SK-N-SH (cell line): ENCODE data around the gene SFI1. TPM values are rescaled to one million over a fixed set of nuclear protein-coding genes. Genes with fewer than 3 reads are reported as not detected.

ENCODE experiments used
- CTCF ChIA-PET: fragments of 300-600, 350-600 bp; formaldehyde crosslinking; extraction: SDS; loops from one replicate; lab custom pipeline; 2021; lab: Yijun Ruan, JAX
- POLR2A ChIA-PET: fragments of 350-600 bp; sonication (Branson Sonifier 250); formaldehyde crosslinking; extraction: SDS; loops from one replicate; lab custom pipeline; 2020; ENCODE audit warnings: antibody characterized with exemption, inconsistent platforms; lab: Yijun Ruan, JAX
- DNase-seq: peaks from one replicate; pipeline ENCODE4 v3.0.0; 2012
- H2AFZ ChIP-seq: fragments of 200-600 bp; sonication (generic); 2 replicates; pipeline ENCODE4 v1.8.1; 2016; ENCODE audit warnings: antibody characterized with exemption, mild to moderate bottlenecking, low read depth
- H3F3A ChIP-seq: fragments of 200-600 bp; sonication (generic); replicated peaks from 2 replicates; pipeline ENCODE3; 2016; ENCODE audit warnings: antibody characterized with exemption, mild to moderate bottlenecking; ENCODE audit not compliant: insufficient read depth
- H3K27ac ChIP-seq, 2 experiments: fragments of 200-500 bp in 1 of 2; fragments of 200-600 bp in 1 of 2; sonication (Bioruptor generic) in 1 of 2; sonication (generic), shearing (Covaris generic) in 1 of 2; 2 replicates each; pipeline versions ENCODE4 v1.5.1 to v1.6.1; 2014 to 2016; ENCODE audit warnings: low read depth in 2 of 2, inconsistent platforms in 1 of 2, low read length in 1 of 2, mild to moderate bottlenecking in 1 of 2, mixed read lengths in 1 of 2
- H3K27me3 ChIP-seq: fragments of 200-600 bp; sonication (generic), shearing (Covaris generic); 2 replicates; pipeline ENCODE4 v1.6.1; 2016; ENCODE audit warnings: mixed run types; ENCODE audit not compliant: insufficient read depth
- H3K36me3 ChIP-seq, 2 experiments: fragments of 200-500 bp in 1 of 2; fragments of 200-600 bp in 1 of 2; sonication (Bioruptor generic) in 1 of 2; sonication (generic) in 1 of 2; replicated peaks in 1 of 2; 2 replicates each; pipeline versions ENCODE3 to v1.5.1; 2014 to 2016; ENCODE audit warnings: low read length in 1 of 2, mild to moderate bottlenecking in 1 of 2; ENCODE audit not compliant: insufficient read depth in 2 of 2, control insufficient read depth in 1 of 2
- H3K4me1 ChIP-seq, 2 experiments: fragments of 200-500 bp in 1 of 2; fragments of 200-600 bp in 1 of 2; sonication (Bioruptor generic) in 1 of 2; sonication (generic), shearing (Covaris generic) in 1 of 2; 2 replicates each; pipeline versions ENCODE4 v1.5.1 to v1.6.1; 2014 to 2016; ENCODE audit warnings: low read depth in 1 of 2, low read length in 1 of 2, mixed run types in 1 of 2; ENCODE audit not compliant: insufficient read depth in 2 of 2, control insufficient read depth in 1 of 2
- H3K4me2 ChIP-seq: fragments of 200-600 bp; sonication (generic), shearing (Covaris generic); 2 replicates; pipeline ENCODE4 v1.6.1; 2017; ENCODE audit warnings: mixed run types
- H3K4me3 ChIP-seq, 2 experiments: fragments of 200-500 bp in 1 of 2; fragments of 200-600 bp in 1 of 2; sonication (Bioruptor generic) in 1 of 2; sonication (generic), shearing (Covaris generic) in 1 of 2; 2 replicates each; pipeline versions ENCODE4 v1.5.1 to v1.8.1; 2014 to 2016; ENCODE audit warnings: low read depth in 2 of 2, inconsistent platforms in 1 of 2, low read length in 1 of 2, mild to moderate bottlenecking in 1 of 2, mixed read lengths in 1 of 2, moderate library complexity in 1 of 2
- H3K79me2 ChIP-seq: fragments of 200-600 bp; sonication (generic); 2 replicates; pipeline ENCODE4 v1.8.1; 2017; ENCODE audit warnings: mild to moderate bottlenecking; ENCODE audit not compliant: insufficient read depth
- H3K9ac ChIP-seq: fragments of 200-600 bp; sonication (generic); 2 replicates; pipeline ENCODE4 v1.6.1; 2017; ENCODE audit warnings: mixed run types
- H3K9me2 ChIP-seq: fragments of 200-600 bp; sonication (generic); 2 replicates; pipeline ENCODE4 v1.6.1; 2017; ENCODE audit warnings: mixed run types
- H3K9me3 ChIP-seq: fragments of 200-600 bp; sonication (generic); 2 replicates; pipeline ENCODE4 v1.6.1; 2017; ENCODE audit warnings: mixed run types, mild to moderate bottlenecking, moderate library complexity
- H4K20me1 ChIP-seq: fragments of 200-600 bp; sonication (generic); 2 replicates; pipeline ENCODE4 v1.6.1; 2017; ENCODE audit warnings: mild to moderate bottlenecking, mixed run types; ENCODE audit not compliant: insufficient read depth
- CTCF ChIP-seq: fragments of 200-600 bp; sonication (generic); IDR thresholded peaks from 2 replicates; pipeline ENCODE4 v1.6.1; 2017; ENCODE audit warnings: antibody characterized with exemption, mild to moderate bottlenecking, moderate library complexity
- ELF1 ChIP-seq: IDR thresholded peaks from 2 replicates; pipeline ENCODE4 v1.4.0; 2012
- EZH2phosphoT487 ChIP-seq: fragments of 200-600 bp; sonication (generic); IDR thresholded peaks from 2 replicates; pipeline ENCODE4 v1.6.1; 2017; ENCODE audit warnings: low read depth, mixed run types, mild to moderate bottlenecking, antibody characterized with exemption, moderate library complexity, borderline replicate concordance
- JUND ChIP-seq: IDR thresholded peaks from 2 replicates; pipeline ENCODE4 v1.4.0; 2012
- PBX3 ChIP-seq: IDR thresholded peaks from 2 replicates; pipeline ENCODE4; 2012
- RAD21 ChIP-seq: IDR thresholded peaks from 2 replicates; pipeline ENCODE4 v1.6.1; 2012; ENCODE audit warnings: mild to moderate bottlenecking, low read length
- TEAD4 ChIP-seq: IDR thresholded peaks from 2 replicates; pipeline ENCODE4 v1.4.0; 2012; ENCODE audit warnings: mild to moderate bottlenecking, borderline replicate concordance; ENCODE audit not compliant: insufficient read depth
- WGBS: methylation state at CpG from one replicate; pipeline ENCODE4 v1.1.6; 2017; ENCODE audit warnings: low lambda C conversion rate; 5-methylcytosine and 5-hydroxymethylcytosine counted together
- polyA plus RNA-seq, 3 experiments: library from polyadenylated mRNA; depleted of rRNA; stranded (reverse); fragments of >200 nt; gene quantifications; 2 replicates each; pipeline ENCODE4 v1.2.3, GENCODE V29; 2012

Gene SFI1
- polyA plus RNA-seq, 1 of the 3 experiments (the other 2 are of a cell fraction), result 24.7 TPM

- peaks cover 0 to 4% of the 10 kb centered on the region in 2 experiments; a peak in 1 of 4 replicates for H3K4me1 ChIP-seq
- no peak for TF ChIP-seq EZH2phosphoT487
- no peaks in the 10 kb centered on the region for H3K9me2 ChIP-seq
- peak overlapping the region; percentile 69 to 87; a peak in 3 of 4 replicates for H3K27ac ChIP-seq
- H3K4me2 ChIP-seq, result peak overlapping the region; percentile 80
- no peaks in the 10 kb centered on the region for H3K9me3 ChIP-seq
- peak overlapping the region; percentile 93 for H2AFZ ChIP-seq
- peaks cover 0 to 6% of the 10 kb centered on the region in 2 experiments for H3K36me3 ChIP-seq
- ChIA-PET CTCF (interaction anchor here (1.0 kb wide), 1 partner anchor 475 kb away, joined by 3 read pairs; no protein-coding TSS in a partner anchor), POLR2A (no interaction called here)
- DNase-seq, result no peak
- no peaks in the 10 kb centered on the region for H3K27me3 ChIP-seq
- 83% methylated on average over 15 of the region's 15 CpGs for WGBS
- peaks cover 52% of the 10 kb centered on the region for H3K79me2 ChIP-seq
- peak overlapping the region; percentile 81 for H3K9ac ChIP-seq
- no peaks in the 10 kb centered on the region for H4K20me1 ChIP-seq
- H3K4me3 ChIP-seq, result peak overlapping the region; percentile 70 to 77
- H3F3A ChIP-seq, result peaks cover 16% of the 10 kb centered on the region
Measured at GRCh38 chr22:31495343-31495742, 993 bp upstream of the SFI1 start.

GRCh38 chr22:31496735-31497146, 405 bp downstream of the SFI1 start:
- H3K27ac ChIP-seq, result peak overlapping the region; percentile 69 to 87; a peak in 3 of 4 replicates
- H2AFZ ChIP-seq, result peak overlapping the region; percentile 93
- H3K9me3 ChIP-seq, result no peaks in the 10 kb centered on the region
- ChIA-PET CTCF (no interaction called here), POLR2A (no interaction called here)
- 3% methylated on average over 18 of the region's 30 CpGs for WGBS
- no peak for DNase-seq
- no peaks in the 10 kb centered on the region for H3K27me3 ChIP-seq
- H3K9me2 ChIP-seq, result no peaks in the 10 kb centered on the region
- no peaks in the 10 kb centered on the region for H4K20me1 ChIP-seq
- no peaks in the 10 kb centered on the region; a peak in 1 of 4 replicates for H3K4me1 ChIP-seq
- H3K9ac ChIP-seq, result peak overlapping the region; percentile 81
- TF ChIP-seq ELF1 (0 out of 2 replicates have a peak, but pooled peaks have one; percentile 28), RAD21 (no peak)
- H3K4me3 ChIP-seq, result peak overlapping the region; percentile 70 to 77
- H3K36me3 ChIP-seq, result peaks cover 0 to 6% of the 10 kb centered on the region in 2 experiments
- peaks cover 16% of the 10 kb centered on the region for H3F3A ChIP-seq
- peak overlapping the region; percentile 80 for H3K4me2 ChIP-seq
- peaks cover 43% of the 10 kb centered on the region for H3K79me2 ChIP-seq

GRCh38 chr22:31497148-31497938, 1.0 kb downstream of the SFI1 start:
- Histone ChIP-seq H3F3A (peaks cover 16% of the 10 kb centered on the region), H4K20me1 (no peaks in the 10 kb centered on the region), H3K79me2 (peaks cover 46% of the 10 kb centered on the region), H2AFZ (peak overlapping the region; percentile 93), H3K9me3 (no peaks in the 10 kb centered on the region), H3K27ac (no peak overlapping the region), H3K4me2 (peak overlapping the region; percentile 80), H3K4me3 (peak overlapping the region; percentile 70 to 77), H3K36me3 (peaks cover 0 to 6% of the 10 kb centered on the region in 2 experiments), H3K27me3 (no peaks in the 10 kb centered on the region), H3K9ac (peak overlapping the region; percentile 81), H3K9me2 (no peaks in the 10 kb centered on the region), H3K4me1 (no peaks in the 10 kb centered on the region; a peak in 1 of 4 replicates)
- no peak for TF ChIP-seq CTCF
- TF ChIP-seq TEAD4, result no peak
- no peak for TF ChIP-seq PBX3
- no peak for TF ChIP-seq JUND
- no peak for TF ChIP-seq RAD21
- WGBS, result 88% methylated on average over 10 of the region's 10 CpGs
- no peak for DNase-seq
- POLR2A ChIA-PET, result no interaction called here
- CTCF ChIA-PET, result no interaction called here
